OCI-LY7 (cell line): ENCODE measurements around the gene PUDP. TPM values are rescaled to one million over a fixed set of nuclear protein-coding genes. Genes with fewer than 3 reads are reported as not detected.

ENCODE experiments used
- BruUV-seq: library from RNA; stranded (reverse); fragments of 400-500 nt; replicated peaks from 2 replicates; lab custom pipeline; 2021; lab: Mats Ljungman, UMichigan
- CTCF ChIA-PET: fragments of 300-600 bp; sonication (Branson Sonifier 250); formaldehyde crosslinking; loops from one replicate; lab custom pipeline; 2022; ENCODE audit warnings: antibody characterized with exemption; ENCODE audit not compliant: unreplicated experiment; lab: Charles Lee
- POLR2A ChIA-PET: fragments of 300-600 bp; sonication (Branson Sonifier 250); formaldehyde crosslinking; loops from one replicate; lab custom pipeline; 2022; ENCODE audit warnings: antibody characterized with exemption; lab: Charles Lee
- DNase-seq: peaks from one replicate; pipeline ENCODE4 v3.0.0-alpha.2; 2015; ENCODE audit warnings: low spot score
- H2AFZ ChIP-seq: fragments of 200-600 bp; sonication (generic), shearing (Covaris generic); 2 replicates; pipeline ENCODE4 v1.6.1; 2014; ENCODE audit warnings: mild to moderate bottlenecking, antibody characterized with exemption, low read length, moderate library complexity
- H3K27ac ChIP-seq: fragments of 200-600 bp; sonication (generic); 2 replicates; pipeline ENCODE4 v1.5.1; 2014; ENCODE audit warnings: mixed run types, low read depth, mild to moderate bottlenecking, moderate library complexity, low read length, inconsistent platforms; ENCODE audit not compliant: poor library complexity, severe bottlenecking
- H3K36me3 ChIP-seq: fragments of 200-600 bp; sonication (generic); 2 replicates; pipeline ENCODE4 v1.6.1; 2014; ENCODE audit warnings: mild to moderate bottlenecking, antibody characterized with exemption, low read length, moderate library complexity, mixed read lengths; ENCODE audit not compliant: insufficient read depth
- H3K4me1 ChIP-seq: fragments of 200-600 bp; sonication (generic); 2 replicates; pipeline ENCODE4 v1.5.1; 2014; ENCODE audit warnings: mild to moderate bottlenecking, low read length; ENCODE audit not compliant: insufficient read depth, poor library complexity, severe bottlenecking
- H3K4me2 ChIP-seq: fragments of 200-600 bp; sonication (generic); 2 replicates; pipeline ENCODE4 v1.6.1; 2014; ENCODE audit warnings: mild to moderate bottlenecking, low read length
- H3K4me3 ChIP-seq: fragments of 200-600 bp; sonication (generic); 2 replicates; pipeline ENCODE4 v1.5.1; 2014; ENCODE audit warnings: mild to moderate bottlenecking, low read depth, low read length; ENCODE audit not compliant: poor library complexity, severe bottlenecking
- H3K79me2 ChIP-seq: fragments of 200-600 bp; sonication (generic); 2 replicates; pipeline ENCODE4 v1.6.1; 2016; ENCODE audit warnings: low read depth, mild to moderate bottlenecking, low read length, moderate library complexity, mixed read lengths; ENCODE audit not compliant: insufficient read depth
- H3K9me2 ChIP-seq: fragments of 200-600 bp; sonication (generic); 2 replicates; pipeline ENCODE4 v1.6.1; 2016; ENCODE audit warnings: mild to moderate bottlenecking, low read length, mixed read lengths; ENCODE audit not compliant: insufficient read depth
- H3K9me3 ChIP-seq: fragments of 200-600 bp; sonication (generic); 2 replicates; pipeline ENCODE4 v1.6.1; 2014; ENCODE audit warnings: mild to moderate bottlenecking, mixed run types, low read length, mixed read lengths
- H4K20me1 ChIP-seq: fragments of 200-600 bp; sonication (generic); 2 replicates; pipeline ENCODE4 v1.6.1; 2014; ENCODE audit warnings: mild to moderate bottlenecking, antibody characterized with exemption, low read length, moderate library complexity, mixed read lengths; ENCODE audit not compliant: insufficient read depth
- EZH2phosphoT487 ChIP-seq: fragments of 200-600 bp; sonication (generic); IDR thresholded peaks from 2 replicates; pipeline ENCODE4 v1.6.1; 2018; ENCODE audit warnings: low read depth, borderline replicate concordance, mild to moderate bottlenecking, mixed run types, antibody characterized with exemption, low read length, moderate library complexity, mixed read lengths
- intact Hi-C: fragments of 100-400 bp; cut with micrococcal nuclease; formaldehyde crosslinking; loops from one replicate; pipeline ENCODE4 v1.10.0; 2022; ENCODE audit not compliant: unreplicated experiment
- total RNA-seq, 2 experiments: library from RNA; depleted of rRNA in 1 of 2; stranded (reverse); fragments of >200 nt in 1 of 2; shearing (Covaris generic) in 1 of 2; gene quantifications; 2 replicates each; pipeline ENCODE4 v1.2.3, GENCODE V29; 2014 to 2022
- TF ChIP-seq, protein P1 (sequence below): fragments of 200-600 bp; sonication (generic); conservative IDR thresholded peaks from 2 replicates; pipeline ENCODE4 v1.5.1; 2014; ENCODE audit warnings: mild to moderate bottlenecking, antibody characterized with exemption, low read length, moderate library complexity, mixed read lengths

PUDP gene
- total RNA-seq, 2 experiments from 2014 or later: 8.8 to 25.7 TPM

GRCh38 chrX:7155163-7155562 is 7.2 kb upstream of the PUDP start:
- Histone ChIP-seq H3K9me3 (no peaks in the 10 kb centered on the region), H3K4me2 (no peak overlapping the region), H2AFZ (no peak overlapping the region), H3K79me2 (no peaks in the 10 kb centered on the region), H4K20me1 (no peaks in the 10 kb centered on the region), H3K4me3 (no peak overlapping the region), H3K4me1 (no peaks in the 10 kb centered on the region), H3K36me3 (no peaks in the 10 kb centered on the region), H3K9me2 (no peaks in the 10 kb centered on the region), H3K27ac (no peak overlapping the region)
- ChIA-PET POLR2A (interaction anchor here (0.7 to 1.2 kb wide), 2 partner anchors 12 to 14 kb away, joined by 3 read pairs; no protein-coding TSS in a partner anchor), CTCF (no interaction called here)
- no TSS peak for BruUV-seq
- DNase-seq: no peak
- intact Hi-C loops: no loop called here
- no peak for TF ChIP-seq EZH2phosphoT487
- TF ChIP-seq, protein P1, sequence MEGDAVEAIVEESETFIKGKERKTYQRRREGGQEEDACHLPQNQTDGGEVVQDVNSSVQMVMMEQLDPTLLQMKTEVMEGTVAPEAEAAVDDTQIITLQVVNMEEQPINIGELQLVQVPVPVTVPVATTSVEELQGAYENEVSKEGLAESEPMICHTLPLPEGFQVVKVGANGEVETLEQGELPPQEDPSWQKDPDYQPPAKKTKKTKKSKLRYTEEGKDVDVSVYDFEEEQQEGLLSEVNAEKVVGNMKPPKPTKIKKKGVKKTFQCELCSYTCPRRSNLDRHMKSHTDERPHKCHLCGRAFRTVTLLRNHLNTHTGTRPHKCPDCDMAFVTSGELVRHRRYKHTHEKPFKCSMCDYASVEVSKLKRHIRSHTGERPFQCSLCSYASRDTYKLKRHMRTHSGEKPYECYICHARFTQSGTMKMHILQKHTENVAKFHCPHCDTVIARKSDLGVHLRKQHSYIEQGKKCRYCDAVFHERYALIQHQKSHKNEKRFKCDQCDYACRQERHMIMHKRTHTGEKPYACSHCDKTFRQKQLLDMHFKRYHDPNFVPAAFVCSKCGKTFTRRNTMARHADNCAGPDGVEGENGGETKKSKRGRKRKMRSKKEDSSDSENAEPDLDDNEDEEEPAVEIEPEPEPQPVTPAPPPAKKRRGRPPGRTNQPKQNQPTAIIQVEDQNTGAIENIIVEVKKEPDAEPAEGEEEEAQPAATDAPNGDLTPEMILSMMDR: no peak

- Histone ChIP-seq H3K9me3 (no peaks in the 10 kb centered on the region), H3K9me2 (no peaks in the 10 kb centered on the region), H3K4me1 (peaks cover 7% of the 10 kb centered on the region), H3K4me3 (no peak overlapping the region), H3K4me2 (no peak overlapping the region), H4K20me1 (no peaks in the 10 kb centered on the region), H3K79me2 (peaks cover 2% of the 10 kb centered on the region; the same call in 1 of the 2 replicates), H2AFZ (no peak overlapping the region), H3K27ac (no peak overlapping the region), H3K36me3 (no peaks in the 10 kb centered on the region)
- TF ChIP-seq, protein P1: no peak
- no peak for TF ChIP-seq EZH2phosphoT487
- intact Hi-C loops: no loop called here
- DNase-seq: no peak
- ChIA-PET POLR2A (interaction anchor here (0.9 to 1.2 kb wide), 2 partner anchors 13 to 65 kb away, joined by 3 to 4 read pairs; no protein-coding TSS in a partner anchor), CTCF (no interaction called here)
- no TSS peak for BruUV-seq
Observed at GRCh38 chrX:7154041-7154597, 6.2 kb upstream of the PUDP start.

GRCh38 chrX:7153231-7153630 is 5.3 kb upstream of the PUDP start:
- DNase-seq: no peak
- Histone ChIP-seq H2AFZ (no peak overlapping the region), H3K36me3 (no peaks in the 10 kb centered on the region), H3K4me3 (no peak overlapping the region), H3K9me2 (no peaks in the 10 kb centered on the region), H3K4me2 (no peak overlapping the region), H3K9me3 (no peaks in the 10 kb centered on the region), H4K20me1 (no peaks in the 10 kb centered on the region), H3K27ac (no peak overlapping the region), H3K79me2 (peaks cover 7% of the 10 kb centered on the region; the same call in 1 of the 2 replicates), H3K4me1 (peaks cover 10% of the 10 kb centered on the region)
- ChIA-PET CTCF (no interaction called here), POLR2A (no interaction called here)
- intact Hi-C loops: no loop called here
- BruUV-seq: no TSS peak
- no peak for TF ChIP-seq EZH2phosphoT487
- TF ChIP-seq, protein P1: no peak
